GM21786 (cell line): ENCODE measurements around the gene MARCO.
A peak's percentile ranks its signal among the peaks of the same experiment; 100 is the strongest.

Experiments
- ATAC-seq: cut with Tn5 transposase; IDR thresholded peaks from one replicate; pipeline ENCODE4 v1.9.1; 2021; ENCODE audit not compliant: unreplicated experiment

Gene MARCO

GRCh38 chr2:119004602-119005001 lies 62.6 kb downstream of the MARCO start:
- ATAC-seq, result no peak

GRCh38 chr2:119005051-119005450 lies 63.1 kb downstream of the MARCO start:
- no peak for ATAC-seq

- ATAC-seq, result no peak
Measured at GRCh38 chr2:119005555-119005954, 63.6 kb downstream of the MARCO start.

GRCh38 chr2:119006441-119006840 lies 64.4 kb downstream of the MARCO start:
- no peak for ATAC-seq

- no peak for ATAC-seq
Measured at GRCh38 chr2:119008108-119008507, 66.1 kb downstream of the MARCO start.

GRCh38 chr2:119009110-119009509 lies 67.1 kb downstream of the MARCO start:
- ATAC-seq, result no peak

GRCh38 chr2:119010336-119010735 lies 68.3 kb downstream of the MARCO start:
- no peak for ATAC-seq

- ATAC-seq, result peak; percentile 60
Measured at GRCh38 chr2:119011162-119011909, 69.3 kb downstream of the MARCO start.

- no peak for ATAC-seq
Measured at GRCh38 chr2:119011910-119012209, 69.9 kb downstream of the MARCO start.

- no peak for ATAC-seq
Measured at GRCh38 chr2:119012345-119013301, 70.6 kb downstream of the MARCO start.

GRCh38 chr2:119013671-119014070 lies 71.7 kb downstream of the MARCO start:
- no peak for ATAC-seq

GRCh38 chr2:119015845-119016244 lies 73.9 kb downstream of the MARCO start:
- no peak for ATAC-seq

- no peak for ATAC-seq
Measured at GRCh38 chr2:119019521-119019920, 77.5 kb downstream of the MARCO start.

GRCh38 chr2:119022678-119023077 lies 80.7 kb downstream of the MARCO start:
- no peak for ATAC-seq

GRCh38 chr2:119023534-119023933 lies 81.5 kb downstream of the MARCO start:
- no peak for ATAC-seq

GRCh38 chr2:119024152-119024551 lies 82.2 kb downstream of the MARCO start:
- no peak for ATAC-seq

GRCh38 chr2:119024568-119024967 lies 82.6 kb downstream of the MARCO start:
- no peak for ATAC-seq

GRCh38 chr2:119025013-119025412 lies 83.0 kb downstream of the MARCO start:
- no peak for ATAC-seq

GRCh38 chr2:119025762-119026351 lies 83.9 kb downstream of the MARCO start:
- no peak for ATAC-seq

- ATAC-seq, result no peak
Measured at GRCh38 chr2:119026890-119027289, 84.9 kb downstream of the MARCO start.

GRCh38 chr2:119028327-119029174 lies 86.6 kb downstream of the MARCO start:
- ATAC-seq, result no peak
